IMR-90 (cell line): ENCODE results near the gene TSSK2. TPM values are rescaled to one million over a fixed set of nuclear protein-coding genes. Genes with fewer than 3 reads are reported as not detected.

Experiments
- ATAC-seq: fragments of 200-7000 bp; cut with Tn5 transposase; 2 replicates; pipeline ENCODE4 v1.9.1; 2020; ENCODE audit warnings: low read depth, mild to moderate bottlenecking, moderate library complexity
- BruUV-seq: library from RNA; stranded (reverse); fragments of 400-500 nt; replicated peaks from 2 replicates; lab custom pipeline; 2021; lab: Mats Ljungman, UMichigan
- CTCF ChIA-PET: fragments of 300-600 bp; formaldehyde crosslinking; extraction: SDS; loops from one replicate; lab custom pipeline; 2021; ENCODE audit warnings: antibody characterized with exemption; lab: Yijun Ruan, JAX
- POLR2A ChIA-PET: fragments of 300-600 bp; sonication (Branson Sonifier 250); formaldehyde crosslinking; loops from one replicate; lab custom pipeline; 2022; ENCODE audit warnings: antibody characterized with exemption; ENCODE audit not compliant: unreplicated experiment; lab: Charles Lee
- DNase-seq: peaks from one replicate; pipeline ENCODE4 v3.0.0; 2013
- H2AFZ ChIP-seq: replicated peaks from 2 replicates; pipeline ENCODE3; 2013; ENCODE audit warnings: low read length, mild to moderate bottlenecking; ENCODE audit not compliant: poor library complexity
- H2AK5ac ChIP-seq: 2 replicates; pipeline ENCODE4 v1.6.1; 2013; ENCODE audit warnings: low read depth, low read length, inconsistent platforms
- H2AK9ac ChIP-seq: replicated peaks from 2 replicates; pipeline ENCODE3; 2013; ENCODE audit warnings: mild to moderate bottlenecking, low read depth, low read length, moderate library complexity; ENCODE audit not compliant: poor library complexity
- H2BK120ac ChIP-seq: 2 replicates; pipeline ENCODE4 v1.6.1; 2013; ENCODE audit warnings: low read depth, low read length, inconsistent platforms
- H2BK15ac ChIP-seq: 3 replicates; pipeline ENCODE4 v1.6.1; 2013; ENCODE audit warnings: low read depth, low read length, inconsistent platforms
- H2BK20ac ChIP-seq: 2 replicates; pipeline ENCODE4 v1.6.1; 2013; ENCODE audit warnings: low read depth, mild to moderate bottlenecking, inconsistent platforms, low read length, moderate library complexity
- H2BK5ac ChIP-seq: 2 replicates; pipeline ENCODE4 v1.6.1; 2013; ENCODE audit warnings: mild to moderate bottlenecking, low read depth, low read length, inconsistent platforms; ENCODE audit not compliant: poor library complexity, severe bottlenecking
- H3K14ac ChIP-seq: replicated peaks from 2 replicates; pipeline ENCODE4 v1.6.1; 2013; ENCODE audit warnings: low read depth, low read length, inconsistent platforms
- H3K18ac ChIP-seq: 2 replicates; pipeline ENCODE4 v1.6.1; 2013; ENCODE audit warnings: low read depth, low read length, control low read depth
- H3K23ac ChIP-seq: 2 replicates; pipeline ENCODE4 v1.6.1; 2013; ENCODE audit warnings: low read depth, low read length, inconsistent platforms
- H3K27ac ChIP-seq: 2 replicates; pipeline ENCODE4 v1.5.1; 2013; ENCODE audit warnings: mild to moderate bottlenecking, control low read depth, low read length; ENCODE audit not compliant: insufficient read depth
- H3K27me3 ChIP-seq: 2 replicates; pipeline ENCODE4 v1.6.1; 2013; ENCODE audit warnings: low read length; ENCODE audit not compliant: control insufficient read depth, insufficient read depth
- H3K36me3 ChIP-seq: 2 replicates; pipeline ENCODE4 v1.6.1; 2013; ENCODE audit warnings: low read length, mixed read lengths; ENCODE audit not compliant: control insufficient read depth, insufficient read depth
- H3K4ac ChIP-seq: 2 replicates; pipeline ENCODE4 v1.6.1; 2013; ENCODE audit warnings: low read depth, low read length, inconsistent platforms
- H3K4me1 ChIP-seq: 2 replicates; pipeline ENCODE4 v1.6.1; 2013; ENCODE audit warnings: low read length, mixed read lengths; ENCODE audit not compliant: control insufficient read depth, insufficient read depth
- H3K4me2 ChIP-seq: 2 replicates; pipeline ENCODE4 v1.6.1; 2013; ENCODE audit warnings: low read depth, mild to moderate bottlenecking, control low read depth, low read length, moderate library complexity
- H3K4me3 ChIP-seq: 2 replicates; pipeline ENCODE4 v1.5.1; 2013; ENCODE audit warnings: low read depth, mild to moderate bottlenecking, control low read depth, low read length, moderate library complexity; ENCODE audit not compliant: insufficient read depth
- H3K56ac ChIP-seq: 2 replicates; pipeline ENCODE4 v1.6.1; 2013; ENCODE audit warnings: low read length, inconsistent platforms; ENCODE audit not compliant: insufficient read depth; ENCODE audit errors: extremely low read depth
- H3K79me1 ChIP-seq, 2 experiments: 2 replicates each; pipeline ENCODE4 v1.6.1; 2013; ENCODE audit warnings: low read length in 2 of 2, inconsistent platforms in 1 of 2, low read depth in 1 of 2
- H3K9ac ChIP-seq: 2 replicates; pipeline ENCODE4 v1.6.1; 2013; ENCODE audit warnings: low read depth, low read length, control low read depth
- H3K9me1 ChIP-seq: 2 replicates; pipeline ENCODE4 v1.6.1; 2013; ENCODE audit warnings: low read length, inconsistent platforms; ENCODE audit not compliant: insufficient read depth
- H3K9me3 ChIP-seq: 2 replicates; pipeline ENCODE4 v1.6.1; 2013; ENCODE audit warnings: low read length; ENCODE audit not compliant: control insufficient read depth, insufficient read depth
- H4K20me1 ChIP-seq: 2 replicates; pipeline ENCODE4 v1.6.1; 2013; ENCODE audit warnings: low read length, inconsistent platforms; ENCODE audit not compliant: insufficient read depth
- H4K5ac ChIP-seq: 2 replicates; pipeline ENCODE4 v1.6.1; 2013; ENCODE audit warnings: mild to moderate bottlenecking, low read depth, low read length, control low read depth
- H4K8ac ChIP-seq, 2 experiments: 2 replicates each; pipeline ENCODE4 v1.6.1; 2013; ENCODE audit warnings: low read depth in 2 of 2, low read length in 2 of 2, control low read depth in 1 of 2, inconsistent platforms in 1 of 2
- H4K91ac ChIP-seq: 2 replicates; pipeline ENCODE4 v1.6.1; 2013; ENCODE audit warnings: low read depth, low read length, inconsistent platforms; ENCODE audit not compliant: insufficient read depth
- BHLHE40 ChIP-seq: fragments of 150-350 bp; IDR thresholded peaks from 2 replicates; pipeline ENCODE4 v1.6.1; 2016; ENCODE audit warnings: mild to moderate bottlenecking, low read depth, low read length
- CHD1 ChIP-seq: IDR thresholded peaks from 2 replicates; pipeline ENCODE4 v1.6.1; 2012; ENCODE audit warnings: low read depth, low read length, improper control_type of control experiment
- CTCF ChIP-seq: conservative IDR thresholded peaks from 2 replicates; pipeline ENCODE4 v1.5.1; 2012; ENCODE audit warnings: mild to moderate bottlenecking, low read depth, low read length, improper control_type of control experiment
- MAZ ChIP-seq: IDR thresholded peaks from 2 replicates; pipeline ENCODE4 v1.6.1; 2012; ENCODE audit warnings: low read depth, mild to moderate bottlenecking, low read length, improper control_type of control experiment, moderate library complexity, borderline replicate concordance
- NFE2L2 ChIP-seq: fragments of 150-350 bp; IDR thresholded peaks from 2 replicates; pipeline ENCODE4 v1.6.1; 2016; ENCODE audit warnings: low read depth, mild to moderate bottlenecking, low read length
- RAD21 ChIP-seq: IDR thresholded peaks from 2 replicates; pipeline ENCODE4 v1.6.1; 2012; ENCODE audit warnings: low read length, improper control_type of control experiment
- RCOR1 ChIP-seq: IDR thresholded peaks from 2 replicates; pipeline ENCODE4 v1.6.1; 2012; ENCODE audit warnings: mild to moderate bottlenecking, low read length, improper control_type of control experiment; ENCODE audit not compliant: insufficient replicate concordance
- RFX5 ChIP-seq: IDR thresholded peaks from 2 replicates; pipeline ENCODE4 v1.8.0; 2012; ENCODE audit warnings: low read depth, mild to moderate bottlenecking, low read length, moderate library complexity
- SMC3 ChIP-seq: fragments of 150-350 bp; IDR thresholded peaks from 2 replicates; pipeline ENCODE4 v1.6.1; 2016; ENCODE audit warnings: low read depth, mild to moderate bottlenecking, antibody characterized with exemption, low read length, moderate library complexity
- WGBS, 2 experiments: methylation state at CpG; one replicate each; pipeline versions ENCODE4 v1.1.5 to v1.1.7; 2013; ENCODE audit warnings: missing lambda C conversion rate in 2 of 2; ENCODE audit not compliant: insufficient read length in 1 of 2; ENCODE audit errors: extremely low coverage in 2 of 2; 5-methylcytosine and 5-hydroxymethylcytosine counted together
- dilution Hi-C: fragments of 300-500 bp; cut with HindIII; formaldehyde crosslinking; loops from one replicate; pipeline ENCODE4 v1.14.3; 2018; ENCODE audit warnings: low sequenced_read_pairs; ENCODE audit not compliant: unreplicated experiment
- in situ Hi-C: fragments of 300-500 bp; cut with MboI; formaldehyde crosslinking; loops from 3 replicates; pipeline ENCODE4 v1.14.3; 2019; ENCODE audit warnings: low sequenced_read_pairs, inconsistent platforms, mixed read lengths
- intact Hi-C: fragments of 100-400 bp; cut with micrococcal nuclease; formaldehyde crosslinking; loops from 2 replicates; pipeline ENCODE4 v1.10.0; 2022
- polyA plus RNA-seq, 3 experiments: library from polyadenylated mRNA; depleted of rRNA; stranded (reverse); fragments of >200 nt; gene quantifications; 2 replicates each; pipeline ENCODE4 v1.2.3, GENCODE V29; 2012; ENCODE audit warnings: low replicate concordance in 1 of 3
- total RNA-seq: library from RNA; depleted of rRNA; stranded (reverse); fragments of >200 nt; gene quantifications from 2 replicates; pipeline ENCODE4 v1.2.3, GENCODE V29; 2012
- TF ChIP-seq, protein P1 (sequence below): fragments of 150-350 bp; IDR thresholded peaks from 2 replicates; pipeline ENCODE4 v1.6.1; 2017; ENCODE audit warnings: mild to moderate bottlenecking, antibody characterized with exemption, low read length, low read depth
- TF ChIP-seq, protein P2 (sequence below): fragments of 150-350 bp; IDR thresholded peaks from 2 replicates; pipeline ENCODE4 v1.6.1; 2016; ENCODE audit warnings: low read depth, mild to moderate bottlenecking, low read length, moderate library complexity, borderline replicate concordance

TSSK2 gene
- total and polyA plus RNA-seq, 2 of the 4 experiments (the other 2 are of a cell fraction) = not detected

DNA sequence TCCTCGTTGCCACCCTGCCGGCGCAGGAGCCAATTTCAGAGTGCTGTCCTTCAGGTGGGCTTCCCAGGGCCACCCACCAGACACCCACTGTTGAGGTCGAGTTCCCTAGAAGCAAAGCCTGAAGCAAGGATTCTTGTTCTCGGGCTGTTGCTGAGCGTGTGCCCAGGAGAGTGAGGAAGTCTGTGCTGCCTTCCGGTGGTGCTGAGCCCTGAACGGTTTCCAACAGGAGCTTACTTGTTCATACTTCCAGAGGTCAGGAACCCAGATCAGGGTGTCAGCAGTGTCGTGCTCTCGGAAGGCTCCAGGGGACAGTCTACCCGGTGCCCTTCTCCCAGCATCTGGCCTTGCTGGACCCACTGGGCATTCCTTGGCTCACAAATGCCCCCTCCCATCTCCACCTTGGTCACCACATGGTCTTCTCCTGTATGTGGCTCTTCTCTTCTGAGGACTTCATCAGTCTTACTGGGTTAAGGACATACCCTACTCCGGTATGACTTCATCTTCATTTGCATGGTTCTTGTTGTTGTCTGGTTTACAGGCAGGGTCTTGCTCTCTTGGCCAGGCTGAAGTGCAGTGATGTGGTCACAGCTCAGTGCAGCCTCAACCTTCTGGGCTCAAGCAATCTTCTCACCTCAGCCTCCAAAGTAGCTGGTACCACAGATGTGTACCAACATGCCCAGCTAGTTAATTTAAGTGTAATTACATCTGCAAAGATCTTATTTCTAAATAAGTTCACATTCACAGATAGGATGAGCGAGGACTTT is 36.2 kb downstream of the TSSK2 start:
- Histone ChIP-seq H3K27ac (no peak overlapping the region), H2BK20ac (no peak overlapping the region), H3K9ac (no peak overlapping the region), H2BK120ac (no peak overlapping the region), H4K20me1 (no peaks in the 10 kb centered on the region), H3K9me3 (no peaks in the 10 kb centered on the region), H2AFZ (no peak overlapping the region), H3K36me3 (no peaks in the 10 kb centered on the region), H3K14ac (no peak overlapping the region), H3K56ac (no peak overlapping the region), H2BK5ac (no peak overlapping the region), H2BK15ac (no peak overlapping the region), H4K8ac (no peak overlapping the region), H3K4me2 (no peak overlapping the region), H3K79me1 (peaks cover 5 to 18% of the 10 kb centered on the region in 2 experiments), H2AK5ac (no peak overlapping the region), H4K91ac (no peak overlapping the region), H3K4me1 (peaks cover 6% of the 10 kb centered on the region), H3K9me1 (peaks cover 8% of the 10 kb centered on the region), H3K18ac (no peak overlapping the region), H3K4ac (no peak overlapping the region), H3K27me3 (peaks cover 37% of the 10 kb centered on the region), H3K23ac (no peak overlapping the region), H4K5ac (no peak overlapping the region), H2AK9ac (no peak overlapping the region), H3K4me3 (no peak overlapping the region)
- in situ Hi-C loops = no loop called here
- BruUV-seq = no TSS peak
- 70% methylated on average over 5 of the region's 13 CpGs; no CpG with 5 or more reads in 1 of the 2 experiments for WGBS, 2 experiments
- DNase-seq (no peak), ATAC-seq (no peak)
- CTCF ChIA-PET = no interaction called here
- TF ChIP-seq BHLHE40 = no peak
- TF ChIP-seq SMC3 = no peak
- TF ChIP-seq, protein P1, sequence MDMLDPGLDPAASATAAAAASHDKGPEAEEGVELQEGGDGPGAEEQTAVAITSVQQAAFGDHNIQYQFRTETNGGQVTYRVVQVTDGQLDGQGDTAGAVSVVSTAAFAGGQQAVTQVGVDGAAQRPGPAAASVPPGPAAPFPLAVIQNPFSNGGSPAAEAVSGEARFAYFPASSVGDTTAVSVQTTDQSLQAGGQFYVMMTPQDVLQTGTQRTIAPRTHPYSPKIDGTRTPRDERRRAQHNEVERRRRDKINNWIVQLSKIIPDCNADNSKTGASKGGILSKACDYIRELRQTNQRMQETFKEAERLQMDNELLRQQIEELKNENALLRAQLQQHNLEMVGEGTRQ = no peak
- no peak for TF ChIP-seq RCOR1
- TF ChIP-seq MAZ = no peak
- TF ChIP-seq RAD21 = no peak
- TF ChIP-seq CHD1 = no peak
- TF ChIP-seq, protein P2, sequence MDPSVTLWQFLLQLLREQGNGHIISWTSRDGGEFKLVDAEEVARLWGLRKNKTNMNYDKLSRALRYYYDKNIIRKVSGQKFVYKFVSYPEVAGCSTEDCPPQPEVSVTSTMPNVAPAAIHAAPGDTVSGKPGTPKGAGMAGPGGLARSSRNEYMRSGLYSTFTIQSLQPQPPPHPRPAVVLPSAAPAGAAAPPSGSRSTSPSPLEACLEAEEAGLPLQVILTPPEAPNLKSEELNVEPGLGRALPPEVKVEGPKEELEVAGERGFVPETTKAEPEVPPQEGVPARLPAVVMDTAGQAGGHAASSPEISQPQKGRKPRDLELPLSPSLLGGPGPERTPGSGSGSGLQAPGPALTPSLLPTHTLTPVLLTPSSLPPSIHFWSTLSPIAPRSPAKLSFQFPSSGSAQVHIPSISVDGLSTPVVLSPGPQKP = no peak
- TF ChIP-seq RFX5 = no peak
- TF ChIP-seq CTCF = no peak
- TF ChIP-seq NFE2L2 = no peak
- dilution Hi-C loops = no loop called here
- intact Hi-C loops = no loop called here
- POLR2A ChIA-PET = no interaction called here
